GM06990 (cell line): ENCODE measurements around the gene RBBP5.

ENCODE experiments used
- DNase-seq: peaks from one replicate; pipeline ENCODE4 v3.0.0-alpha.2; 2011; ENCODE audit not compliant: insufficient read length; ENCODE audit errors: extremely low read depth
- H3K27me3 ChIP-seq: replicated peaks from 2 replicates; pipeline ENCODE4 v1.6.0; 2011; ENCODE audit warnings: low read length; ENCODE audit not compliant: control insufficient read depth, insufficient read depth
- H3K36me3 ChIP-seq: 2 replicates; pipeline ENCODE4 v1.5.1; 2011; ENCODE audit warnings: low read length; ENCODE audit not compliant: control insufficient read depth, insufficient read depth
- H3K4me3 ChIP-seq: replicated peaks from 2 replicates; pipeline ENCODE4 v1.5.1; 2011; ENCODE audit warnings: low read depth, mild to moderate bottlenecking, control low read depth, low read length
- TF ChIP-seq, protein P1 (sequence below): IDR thresholded peaks from 2 replicates; pipeline ENCODE4 v1.5.1; 2011; ENCODE audit warnings: low read length, control low read depth, mild to moderate bottlenecking, inconsistent platforms; ENCODE audit not compliant: insufficient read depth, poor library complexity, severe bottlenecking

RBBP5 gene

DNA sequence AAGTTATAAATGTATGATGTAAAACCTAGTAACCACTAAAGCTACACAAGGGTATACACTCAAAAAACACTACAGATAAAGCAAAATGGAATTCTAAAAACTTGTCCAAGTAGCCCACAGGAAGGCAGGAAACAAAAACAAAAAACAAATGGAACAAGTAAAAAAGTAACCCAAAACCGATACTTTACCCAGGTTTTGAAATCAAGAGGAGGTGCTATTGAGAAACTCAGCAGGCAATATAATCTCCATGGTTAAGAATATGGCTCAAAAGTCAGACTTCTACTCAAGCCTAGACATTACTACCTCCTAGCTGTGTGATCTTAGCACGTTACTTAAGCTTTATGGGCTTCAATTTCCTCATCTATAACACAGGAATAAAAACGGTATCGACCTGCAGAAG lies 13.3 kb downstream of the RBBP5 start:
- Histone ChIP-seq H3K36me3 (peaks cover 5% of the 10 kb centered on the region), H3K27me3 (no peaks in the 10 kb centered on the region), H3K4me3 (no peak overlapping the region)
- no peak for DNase-seq
- TF ChIP-seq, protein P1, sequence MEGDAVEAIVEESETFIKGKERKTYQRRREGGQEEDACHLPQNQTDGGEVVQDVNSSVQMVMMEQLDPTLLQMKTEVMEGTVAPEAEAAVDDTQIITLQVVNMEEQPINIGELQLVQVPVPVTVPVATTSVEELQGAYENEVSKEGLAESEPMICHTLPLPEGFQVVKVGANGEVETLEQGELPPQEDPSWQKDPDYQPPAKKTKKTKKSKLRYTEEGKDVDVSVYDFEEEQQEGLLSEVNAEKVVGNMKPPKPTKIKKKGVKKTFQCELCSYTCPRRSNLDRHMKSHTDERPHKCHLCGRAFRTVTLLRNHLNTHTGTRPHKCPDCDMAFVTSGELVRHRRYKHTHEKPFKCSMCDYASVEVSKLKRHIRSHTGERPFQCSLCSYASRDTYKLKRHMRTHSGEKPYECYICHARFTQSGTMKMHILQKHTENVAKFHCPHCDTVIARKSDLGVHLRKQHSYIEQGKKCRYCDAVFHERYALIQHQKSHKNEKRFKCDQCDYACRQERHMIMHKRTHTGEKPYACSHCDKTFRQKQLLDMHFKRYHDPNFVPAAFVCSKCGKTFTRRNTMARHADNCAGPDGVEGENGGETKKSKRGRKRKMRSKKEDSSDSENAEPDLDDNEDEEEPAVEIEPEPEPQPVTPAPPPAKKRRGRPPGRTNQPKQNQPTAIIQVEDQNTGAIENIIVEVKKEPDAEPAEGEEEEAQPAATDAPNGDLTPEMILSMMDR = no peak

DNA sequence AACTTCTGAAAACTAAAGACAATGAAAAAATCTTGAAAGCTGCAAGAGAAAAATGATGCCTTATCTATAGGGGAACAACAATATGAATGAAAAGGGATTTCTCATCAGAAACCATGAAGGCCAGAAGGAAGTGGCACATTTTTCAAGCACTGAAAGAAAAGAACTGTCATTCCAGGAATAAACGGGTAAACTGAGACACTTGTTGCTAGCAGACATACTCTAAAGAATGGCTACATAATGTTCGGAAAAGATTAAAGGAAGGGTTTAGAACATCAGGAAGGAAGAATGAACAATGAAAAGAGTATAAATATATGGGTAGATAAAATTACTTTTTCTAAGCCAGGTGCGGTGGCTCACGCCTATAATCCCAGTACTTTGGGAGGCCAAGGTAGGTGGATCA lies 14.5 kb downstream of the RBBP5 start:
- TF ChIP-seq, protein P1 = no peak
- Histone ChIP-seq H3K27me3 (no peaks in the 10 kb centered on the region), H3K4me3 (no peak overlapping the region), H3K36me3 (peaks cover 5% of the 10 kb centered on the region)
- no peak for DNase-seq

DNA sequence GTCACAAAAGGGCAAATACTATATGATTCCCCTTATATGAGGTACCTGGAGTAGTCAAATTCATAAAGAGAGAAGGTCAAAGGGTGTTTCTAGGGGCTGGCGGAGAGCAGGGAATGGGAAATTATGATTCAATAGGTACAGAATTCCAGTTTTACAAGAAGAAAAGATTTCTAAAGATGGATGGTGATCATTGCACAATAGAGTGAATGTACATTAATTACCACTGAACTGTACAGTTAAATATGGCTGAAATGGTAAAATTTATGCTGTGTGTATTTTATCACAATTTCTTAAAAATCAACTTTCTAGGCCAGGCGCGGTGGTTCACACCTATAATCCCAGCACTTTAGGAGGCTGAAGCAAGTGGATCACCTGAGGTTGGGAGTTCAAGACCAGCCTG lies 19.4 kb downstream of the RBBP5 start:
- TF ChIP-seq, protein P1 = no peak
- DNase-seq = no peak
- peaks cover 10% of the 10 kb centered on the region for H3K36me3 ChIP-seq
- no peaks in the 10 kb centered on the region for H3K27me3 ChIP-seq
- no peak overlapping the region for H3K4me3 ChIP-seq

DNA sequence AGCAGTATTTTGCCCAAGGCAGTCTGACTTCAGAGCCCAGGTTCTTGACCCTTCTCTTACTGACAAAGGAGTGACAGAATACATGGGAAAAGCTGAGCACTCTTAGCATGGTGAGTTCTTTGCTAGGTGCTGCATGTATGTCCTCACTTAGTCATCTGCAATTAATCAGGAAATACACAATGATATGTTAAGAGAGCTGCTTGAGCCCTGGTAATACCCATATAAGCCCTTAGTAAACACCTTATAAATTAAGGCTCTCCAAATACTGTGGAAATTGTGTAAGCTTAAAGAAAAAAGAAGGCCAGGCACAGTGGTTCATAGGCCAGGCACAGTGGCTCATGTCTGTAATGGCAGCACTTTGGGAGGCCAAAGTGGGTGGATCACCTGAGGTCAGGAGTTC lies 23.5 kb downstream of the RBBP5 start:
- Histone ChIP-seq H3K36me3 (peaks cover 10% of the 10 kb centered on the region), H3K4me3 (no peak overlapping the region), H3K27me3 (no peaks in the 10 kb centered on the region)
- TF ChIP-seq, protein P1 = no peak
- DNase-seq = no peak

DNA sequence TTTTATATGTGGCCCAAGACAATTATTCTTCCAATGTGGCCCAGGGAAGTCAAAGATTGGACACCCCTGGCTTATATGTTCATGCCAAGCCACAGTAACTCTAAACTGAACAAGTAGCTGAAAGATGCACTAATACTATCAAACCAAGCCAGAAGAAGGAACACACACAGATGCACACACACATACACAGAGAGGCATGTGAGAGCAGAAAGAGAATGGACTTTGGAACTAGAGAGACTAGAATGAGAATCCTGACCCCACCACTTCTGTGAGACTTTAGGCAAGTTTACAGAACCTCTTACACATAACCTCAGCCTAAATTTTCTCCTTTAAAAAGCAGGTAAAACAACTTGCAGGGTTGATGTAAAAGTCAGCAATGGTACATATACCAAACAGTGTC lies 26.4 kb downstream of the RBBP5 start:
- no peaks in the 10 kb centered on the region for H3K27me3 ChIP-seq
- TF ChIP-seq, protein P1 = no peak
- H3K36me3 ChIP-seq = peaks cover 13% of the 10 kb centered on the region
- DNase-seq = no peak
- H3K4me3 ChIP-seq = no peak overlapping the region

DNA sequence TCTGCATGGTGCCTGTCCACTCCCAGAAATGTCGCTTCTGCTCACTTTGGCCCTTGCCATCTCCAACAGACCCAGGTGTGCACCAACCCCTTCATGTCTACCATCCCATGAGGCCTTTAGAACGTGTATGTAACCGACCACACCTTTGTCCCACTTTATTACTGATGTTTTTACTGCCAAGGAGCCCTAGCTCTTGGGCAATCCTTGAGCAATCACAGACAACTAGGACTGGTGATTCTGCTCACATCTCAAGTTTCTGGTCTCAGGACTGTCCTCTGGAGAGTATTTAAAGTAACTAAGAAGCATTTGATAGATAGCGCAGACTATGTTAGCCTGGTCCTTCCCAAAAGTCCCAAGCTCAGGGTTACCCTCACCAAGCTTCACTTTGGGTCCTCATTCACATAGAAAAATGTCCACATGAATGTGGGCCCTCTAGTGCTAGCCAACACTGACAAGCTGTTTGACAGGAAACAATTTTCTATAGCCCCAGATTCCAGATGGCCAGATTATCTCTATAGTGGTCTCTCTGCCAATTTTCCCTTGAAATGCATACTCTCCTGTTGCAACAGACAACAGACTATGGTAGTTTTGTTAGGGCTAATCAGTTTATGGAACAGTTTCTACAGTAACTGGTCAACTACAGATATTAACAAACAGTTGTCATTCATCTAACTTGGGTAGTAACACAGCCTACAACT lies 30.6 kb downstream of the RBBP5 start:
- H3K36me3 ChIP-seq = peaks cover 11% of the 10 kb centered on the region
- no peaks in the 10 kb centered on the region for H3K27me3 ChIP-seq
- no peak overlapping the region for H3K4me3 ChIP-seq
- DNase-seq = no peak
- TF ChIP-seq, protein P1 = no peak
